Measurements from ENCODE around the gene SLC8A3.

SLC8A3 gene

GRCh38 chr14:70087380-70087697 lies 101.4 kb downstream of the SLC8A3 start:
- Histone ChIP-seq H3K4ac (ENCODE audit: low read depth in 1 of 2, low read length in 2 of 2) (no peak overlapping the region), H3K23ac (ENCODE audit: low read length in 2 of 2) (no peak overlapping the region)

GRCh38 chr14:70086685-70087379 lies 101.9 kb downstream of the SLC8A3 start:
- no peak overlapping the region for H3K9ac ChIP-seq (ENCODE audit: low read length)
- no peak overlapping the region for H2AK5ac ChIP-seq (ENCODE audit: low read length, severe bottlenecking)
- no peak overlapping the region for H3K14ac ChIP-seq (ENCODE audit: low read length in 2 of 2)
- H3K4me2 ChIP-seq (ENCODE audit: low read length, poor library complexity, severe bottlenecking) = no peak overlapping the region
- no peak overlapping the region for H3K23ac ChIP-seq (ENCODE audit: low read length in 2 of 2)
- 54% methylated on average over 5 of the region's 5 CpGs for WGBS
- no peak overlapping the region for H2BK120ac ChIP-seq (ENCODE audit: low read depth, low read length)
- H3K4me1 ChIP-seq (ENCODE audit: control insufficient read depth, insufficient read depth, low read depth, low read length) = no peaks in the 10 kb centered on the region
- H3K36me3 ChIP-seq (ENCODE audit: control insufficient read depth in 1 of 2, insufficient read depth in 2 of 2, low read depth in 1 of 2, low read length in 2 of 2) = no peaks in the 10 kb centered on the region
- no peak overlapping the region for H3K18ac ChIP-seq (ENCODE audit: low read depth in 1 of 2, low read length in 2 of 2)
- no peak overlapping the region for H2BK5ac ChIP-seq (ENCODE audit: low read depth, low read length, poor library complexity, severe bottlenecking)
- no peak overlapping the region for H2AFZ ChIP-seq (ENCODE audit: low read depth, low read length)
- no peak overlapping the region for H4K8ac ChIP-seq (ENCODE audit: low read length)
- DNase-seq = peak; percentile 13
- no peak overlapping the region for H3K4me3 ChIP-seq (ENCODE audit: insufficient read depth in 1 of 2, low read depth in 1 of 2, low read length in 2 of 2)
- no peaks in the 10 kb centered on the region for H3K79me1 ChIP-seq (replicated peaks; ENCODE audit: low read length, poor library complexity, severe bottlenecking)
- H3K4ac ChIP-seq (ENCODE audit: low read depth in 1 of 2, low read length in 2 of 2) = no peak overlapping the region
- H3K9me3 ChIP-seq (ENCODE audit: control insufficient read depth, low read length) = no peaks in the 10 kb centered on the region
- H4K91ac ChIP-seq (ENCODE audit: low read length) = no peak overlapping the region
- peaks cover 38 to 42% of the 10 kb centered on the region in 2 experiments for H3K27me3 ChIP-seq (ENCODE audit: control insufficient read depth in 1 of 2, insufficient read depth in 1 of 2, low read length in 2 of 2)
- no peak overlapping the region for H3K27ac ChIP-seq (ENCODE audit: low read length, poor library complexity, severe bottlenecking)
- no peak overlapping the region for H2BK15ac ChIP-seq (ENCODE audit: low read depth, poor library complexity, severe bottlenecking)
- no peak overlapping the region for H2BK12ac ChIP-seq (ENCODE audit: low read length in 2 of 2)

More at GRCh38 chr14:70087380-70087697, 101.4 kb downstream of the SLC8A3 start:
- H2AFZ ChIP-seq (ENCODE audit: low read depth, low read length) = no peak overlapping the region
- H3K14ac ChIP-seq (ENCODE audit: low read length in 2 of 2) = no peak overlapping the region
- H3K4me3 ChIP-seq (ENCODE audit: insufficient read depth in 1 of 2, low read depth in 1 of 2, low read length in 2 of 2) = no peak overlapping the region
- no peak overlapping the region for H2BK5ac ChIP-seq (ENCODE audit: low read depth, low read length, poor library complexity, severe bottlenecking)
- no peak overlapping the region for H2BK12ac ChIP-seq (ENCODE audit: low read length in 2 of 2)
- H3K9ac ChIP-seq (ENCODE audit: low read length) = no peak overlapping the region
- no peak overlapping the region for H3K18ac ChIP-seq (ENCODE audit: low read depth in 1 of 2, low read length in 2 of 2)
- no peaks in the 10 kb centered on the region for H3K9me3 ChIP-seq (ENCODE audit: control insufficient read depth, low read length)
- no peak overlapping the region for H3K27ac ChIP-seq (ENCODE audit: low read length, poor library complexity, severe bottlenecking)
- H3K36me3 ChIP-seq (ENCODE audit: control insufficient read depth in 1 of 2, insufficient read depth in 2 of 2, low read depth in 1 of 2, low read length in 2 of 2) = no peaks in the 10 kb centered on the region
- no peak for DNase-seq
- no peak overlapping the region for H4K8ac ChIP-seq (ENCODE audit: low read length)
- no peak overlapping the region for H3K4me2 ChIP-seq (ENCODE audit: low read length, poor library complexity, severe bottlenecking)
- no peaks in the 10 kb centered on the region for H3K4me1 ChIP-seq (ENCODE audit: control insufficient read depth, insufficient read depth, low read depth, low read length)
- H2BK15ac ChIP-seq (ENCODE audit: low read depth, poor library complexity, severe bottlenecking) = no peak overlapping the region
- no peak overlapping the region for H2BK120ac ChIP-seq (ENCODE audit: low read depth, low read length)
- H2AK5ac ChIP-seq (ENCODE audit: low read length, severe bottlenecking) = no peak overlapping the region
- no peaks in the 10 kb centered on the region for H3K79me1 ChIP-seq (replicated peaks; ENCODE audit: low read length, poor library complexity, severe bottlenecking)
- no peak overlapping the region for H4K91ac ChIP-seq (ENCODE audit: low read length)
- 35% methylated on average over 2 of the region's 2 CpGs for WGBS
- peaks cover 38 to 40% of the 10 kb centered on the region in 2 experiments for H3K27me3 ChIP-seq (ENCODE audit: control insufficient read depth in 1 of 2, insufficient read depth in 1 of 2, low read length in 2 of 2)

GRCh38 chr14:70084226-70084625 lies 104.5 kb downstream of the SLC8A3 start:
- no peak overlapping the region for H2BK15ac ChIP-seq (ENCODE audit: low read depth, poor library complexity, severe bottlenecking)
- no peaks in the 10 kb centered on the region for H3K36me3 ChIP-seq (ENCODE audit: control insufficient read depth in 1 of 2, insufficient read depth in 2 of 2, low read depth in 1 of 2, low read length in 2 of 2)
- H3K4ac ChIP-seq (ENCODE audit: low read depth in 1 of 2, low read length in 2 of 2) = no peak overlapping the region
- H3K9me3 ChIP-seq (ENCODE audit: control insufficient read depth, low read length) = no peaks in the 10 kb centered on the region
- H4K8ac ChIP-seq (ENCODE audit: low read length) = no peak overlapping the region
- DNase-seq = no peak
- no peak overlapping the region for H2AK5ac ChIP-seq (ENCODE audit: low read length, severe bottlenecking)
- 33% methylated on average over 2 of the region's 2 CpGs for WGBS
- no peak overlapping the region for H2BK5ac ChIP-seq (ENCODE audit: low read depth, low read length, poor library complexity, severe bottlenecking)
- no peak overlapping the region for H3K4me2 ChIP-seq (ENCODE audit: low read length, poor library complexity, severe bottlenecking)
- H2AFZ ChIP-seq (ENCODE audit: low read depth, low read length) = no peak overlapping the region
- peaks cover 40 to 46% of the 10 kb centered on the region in 2 experiments for H3K27me3 ChIP-seq (ENCODE audit: control insufficient read depth in 1 of 2, insufficient read depth in 1 of 2, low read length in 2 of 2)
- H3K14ac ChIP-seq (ENCODE audit: low read length in 2 of 2) = no peak overlapping the region
- no peak overlapping the region for H3K27ac ChIP-seq (ENCODE audit: low read length, poor library complexity, severe bottlenecking)
- no peak overlapping the region for H3K9ac ChIP-seq (ENCODE audit: low read length)
- H3K4me3 ChIP-seq (ENCODE audit: insufficient read depth in 1 of 2, low read depth in 1 of 2, low read length in 2 of 2) = no peak overlapping the region
- H3K23ac ChIP-seq (ENCODE audit: low read length in 2 of 2) = no peak overlapping the region
- H3K4me1 ChIP-seq (ENCODE audit: control insufficient read depth, insufficient read depth, low read depth, low read length) = no peaks in the 10 kb centered on the region
- H3K79me1 ChIP-seq (replicated peaks; ENCODE audit: low read length, poor library complexity, severe bottlenecking) = no peaks in the 10 kb centered on the region
- H2BK120ac ChIP-seq (ENCODE audit: low read depth, low read length) = no peak overlapping the region
- no peak overlapping the region for H4K91ac ChIP-seq (ENCODE audit: low read length)
- no peak overlapping the region for H2BK12ac ChIP-seq (ENCODE audit: low read length in 2 of 2)
- H3K18ac ChIP-seq (ENCODE audit: low read depth in 1 of 2, low read length in 2 of 2) = no peak overlapping the region

- DNase-seq = no peak
- H3K27me3 ChIP-seq (ENCODE audit: control insufficient read depth in 1 of 2, insufficient read depth in 1 of 2, low read length in 2 of 2) = peaks cover 34% of the 10 kb centered on the region in 2 experiments
- H3K4ac ChIP-seq (ENCODE audit: low read depth in 1 of 2, low read length in 2 of 2) = no peak overlapping the region
- H2BK120ac ChIP-seq (ENCODE audit: low read depth, low read length) = no peak overlapping the region
- no peak overlapping the region for H2BK12ac ChIP-seq (ENCODE audit: low read length in 2 of 2)
- H3K79me1 ChIP-seq (replicated peaks; ENCODE audit: low read length, poor library complexity, severe bottlenecking) = no peaks in the 10 kb centered on the region
- H3K14ac ChIP-seq (ENCODE audit: low read length in 2 of 2) = no peak overlapping the region
- no peak overlapping the region for H3K23ac ChIP-seq (ENCODE audit: low read length in 2 of 2)
- no peak overlapping the region for H2AFZ ChIP-seq (ENCODE audit: low read depth, low read length)
- H2AK5ac ChIP-seq (ENCODE audit: low read length, severe bottlenecking) = no peak overlapping the region
- H3K36me3 ChIP-seq (ENCODE audit: control insufficient read depth in 1 of 2, insufficient read depth in 2 of 2, low read depth in 1 of 2, low read length in 2 of 2) = no peaks in the 10 kb centered on the region
- H2BK15ac ChIP-seq (ENCODE audit: low read depth, poor library complexity, severe bottlenecking) = no peak overlapping the region
- H3K9ac ChIP-seq (ENCODE audit: low read length) = no peak overlapping the region
- H3K4me1 ChIP-seq (ENCODE audit: control insufficient read depth, insufficient read depth, low read depth, low read length) = no peaks in the 10 kb centered on the region
- no peak overlapping the region for H4K91ac ChIP-seq (ENCODE audit: low read length)
- no peak overlapping the region for H2BK5ac ChIP-seq (ENCODE audit: low read depth, low read length, poor library complexity, severe bottlenecking)
- 61% methylated on average over 2 of the region's 2 CpGs for WGBS
- no peak overlapping the region for H3K18ac ChIP-seq (ENCODE audit: low read depth in 1 of 2, low read length in 2 of 2)
- H3K9me3 ChIP-seq (ENCODE audit: control insufficient read depth, low read length) = no peaks in the 10 kb centered on the region
- no peak overlapping the region for H3K4me2 ChIP-seq (ENCODE audit: low read length, poor library complexity, severe bottlenecking)
- no peak overlapping the region for H3K4me3 ChIP-seq (ENCODE audit: insufficient read depth in 1 of 2, low read depth in 1 of 2, low read length in 2 of 2)
- no peak overlapping the region for H3K27ac ChIP-seq (ENCODE audit: low read length, poor library complexity, severe bottlenecking)
- H4K8ac ChIP-seq (ENCODE audit: low read length) = no peak overlapping the region
Observed at GRCh38 chr14:70082394-70082793, 106.4 kb downstream of the SLC8A3 start.
